ENCODE results near the gene AMFR. TPM values are rescaled to one million over a fixed set of nuclear protein-coding genes. Genes with fewer than 3 reads are reported as not detected.

AMFR gene
- total RNA-seq, 1 experiment from 2014 or later, result 66.3 TPM

DNA sequence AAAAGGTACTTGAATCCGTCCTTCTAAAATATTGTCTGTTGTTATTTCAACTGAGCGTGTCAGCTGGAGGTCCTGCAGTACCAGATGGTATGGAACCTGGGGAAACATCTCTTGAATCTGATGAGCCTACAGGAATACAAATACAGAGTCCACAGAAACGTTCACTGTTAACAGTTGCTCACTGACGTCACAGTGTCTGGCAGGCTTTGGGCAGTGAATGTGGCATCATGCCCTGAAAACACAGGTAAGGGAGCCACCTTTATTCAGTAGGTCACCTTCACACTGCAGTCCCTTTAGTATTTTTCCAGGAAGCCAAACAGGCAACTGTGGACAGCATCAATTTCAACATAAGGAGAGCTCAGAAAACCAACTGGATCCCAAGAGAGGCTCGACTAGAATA, 56.1 kb downstream of the AMFR start:
- no peak overlapping the region for H3K4me3 ChIP-seq (replicated peaks in 1 of 2; ENCODE audit: low read depth in 1 of 2, low read length in 2 of 2)
- no peak overlapping the region for H3K4me2 ChIP-seq (ENCODE audit: low read length)
- RAD21 ChIA-PET (ENCODE audit: low non-redundant PET in 1 of 2, low total read pairs in 2 of 2, uncharacterized antibody in 2 of 2, unreplicated experiment in 2 of 2), result no interaction called here
- no peak overlapping the region for H3K9ac ChIP-seq (ENCODE audit: low read length)
- intact Hi-C loops (cut with micrococcal nuclease), result no loop called here
- CTCF ChIA-PET, result no interaction called here
- no peak for ATAC-seq
- POLR2A ChIA-PET, result no interaction called here
- no TSS peak for BruUV-seq (replicated peaks)
- H3K27me3 ChIP-seq (ENCODE audit: insufficient read depth, low read length), result no peaks in the 10 kb centered on the region
- TF ChIP-seq TCF7L2 (IDR thresholded peaks at IDR 0.05; ENCODE audit: borderline replicate concordance, extremely low read depth, insufficient read depth, insufficient read length) (no peak), EZH2phosphoT487 (IDR thresholded peaks at IDR 0.05; ENCODE audit: borderline replicate concordance) (no peak), ZFX (IDR thresholded peaks at IDR 0.05) (no peak), YY1 (IDR thresholded peaks at IDR 0.05; ENCODE audit: extremely low read depth, insufficient replicate concordance, low read depth, low read length) (no peak), CEBPB (IDR thresholded peaks at IDR 0.05; ENCODE audit: low read depth) (no peak), SRF (IDR thresholded peaks at IDR 0.05; ENCODE audit: low read depth) (no peak), ELF1 (IDR thresholded peaks at IDR 0.05; ENCODE audit: borderline replicate concordance, low read depth) (no peak), POLR2AphosphoS5 (IDR thresholded peaks at IDR 0.05; ENCODE audit: low read depth, low read length) (no peak), MAX (IDR thresholded peaks at IDR 0.05) (no peak), SP1 (IDR thresholded peaks at IDR 0.05; ENCODE audit: low read depth) (no peak)
- TF ChIP-seq, protein P1, sequence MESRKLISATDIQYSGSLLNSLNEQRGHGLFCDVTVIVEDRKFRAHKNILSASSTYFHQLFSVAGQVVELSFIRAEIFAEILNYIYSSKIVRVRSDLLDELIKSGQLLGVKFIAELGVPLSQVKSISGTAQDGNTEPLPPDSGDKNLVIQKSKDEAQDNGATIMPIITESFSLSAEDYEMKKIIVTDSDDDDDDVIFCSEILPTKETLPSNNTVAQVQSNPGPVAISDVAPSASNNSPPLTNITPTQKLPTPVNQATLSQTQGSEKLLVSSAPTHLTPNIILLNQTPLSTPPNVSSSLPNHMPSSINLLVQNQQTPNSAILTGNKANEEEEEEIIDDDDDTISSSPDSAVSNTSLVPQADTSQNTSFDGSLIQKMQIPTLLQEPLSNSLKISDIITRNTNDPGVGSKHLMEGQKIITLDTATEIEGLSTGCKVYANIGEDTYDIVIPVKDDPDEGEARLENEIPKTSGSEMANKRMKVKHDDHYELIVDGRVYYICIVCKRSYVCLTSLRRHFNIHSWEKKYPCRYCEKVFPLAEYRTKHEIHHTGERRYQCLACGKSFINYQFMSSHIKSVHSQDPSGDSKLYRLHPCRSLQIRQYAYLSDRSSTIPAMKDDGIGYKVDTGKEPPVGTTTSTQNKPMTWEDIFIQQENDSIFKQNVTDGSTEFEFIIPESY (IDR thresholded peaks at IDR 0.05; ENCODE audit: extremely low read depth, insufficient replicate concordance, low read length), result no peak
- TF ChIP-seq, protein P2, sequence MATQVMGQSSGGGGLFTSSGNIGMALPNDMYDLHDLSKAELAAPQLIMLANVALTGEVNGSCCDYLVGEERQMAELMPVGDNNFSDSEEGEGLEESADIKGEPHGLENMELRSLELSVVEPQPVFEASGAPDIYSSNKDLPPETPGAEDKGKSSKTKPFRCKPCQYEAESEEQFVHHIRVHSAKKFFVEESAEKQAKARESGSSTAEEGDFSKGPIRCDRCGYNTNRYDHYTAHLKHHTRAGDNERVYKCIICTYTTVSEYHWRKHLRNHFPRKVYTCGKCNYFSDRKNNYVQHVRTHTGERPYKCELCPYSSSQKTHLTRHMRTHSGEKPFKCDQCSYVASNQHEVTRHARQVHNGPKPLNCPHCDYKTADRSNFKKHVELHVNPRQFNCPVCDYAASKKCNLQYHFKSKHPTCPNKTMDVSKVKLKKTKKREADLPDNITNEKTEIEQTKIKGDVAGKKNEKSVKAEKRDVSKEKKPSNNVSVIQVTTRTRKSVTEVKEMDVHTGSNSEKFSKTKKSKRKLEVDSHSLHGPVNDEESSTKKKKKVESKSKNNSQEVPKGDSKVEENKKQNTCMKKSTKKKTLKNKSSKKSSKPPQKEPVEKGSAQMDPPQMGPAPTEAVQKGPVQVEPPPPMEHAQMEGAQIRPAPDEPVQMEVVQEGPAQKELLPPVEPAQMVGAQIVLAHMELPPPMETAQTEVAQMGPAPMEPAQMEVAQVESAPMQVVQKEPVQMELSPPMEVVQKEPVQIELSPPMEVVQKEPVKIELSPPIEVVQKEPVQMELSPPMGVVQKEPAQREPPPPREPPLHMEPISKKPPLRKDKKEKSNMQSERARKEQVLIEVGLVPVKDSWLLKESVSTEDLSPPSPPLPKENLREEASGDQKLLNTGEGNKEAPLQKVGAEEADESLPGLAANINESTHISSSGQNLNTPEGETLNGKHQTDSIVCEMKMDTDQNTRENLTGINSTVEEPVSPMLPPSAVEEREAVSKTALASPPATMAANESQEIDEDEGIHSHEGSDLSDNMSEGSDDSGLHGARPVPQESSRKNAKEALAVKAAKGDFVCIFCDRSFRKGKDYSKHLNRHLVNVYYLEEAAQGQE (IDR thresholded peaks at IDR 0.05; ENCODE audit: low read depth), result no peak
- TF ChIP-seq, protein P3, sequence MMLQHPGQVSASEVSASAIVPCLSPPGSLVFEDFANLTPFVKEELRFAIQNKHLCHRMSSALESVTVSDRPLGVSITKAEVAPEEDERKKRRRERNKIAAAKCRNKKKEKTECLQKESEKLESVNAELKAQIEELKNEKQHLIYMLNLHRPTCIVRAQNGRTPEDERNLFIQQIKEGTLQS (IDR thresholded peaks at IDR 0.05), result no peak
- H3K9me2 ChIP-seq (ENCODE audit: insufficient read depth), result no peaks in the 10 kb centered on the region
- H3K36me3 ChIP-seq (ENCODE audit: control insufficient read depth in 1 of 2, insufficient read depth in 2 of 2, low read length in 2 of 2), result peaks cover 6 to 9% of the 10 kb centered on the region in 2 experiments; a peak in 3 of 4 replicates
- no peak for DNase-seq (ENCODE audit: low read depth, low spot score)
- H4K20me1 ChIP-seq (ENCODE audit: insufficient read depth), result no peaks in the 10 kb centered on the region
- peaks cover 0 to 14% of the 10 kb centered on the region in 2 experiments; a peak in 1 of 4 replicates for H3K4me1 ChIP-seq (ENCODE audit: control insufficient read depth in 1 of 2, insufficient read depth in 2 of 2, low read length in 2 of 2)
- 0 out of 2 replicates have a peak, but pooled peaks cover 7% of the 10 kb centered on the region for H3K79me2 ChIP-seq (ENCODE audit: insufficient read depth, low read length)
- H2AFZ ChIP-seq (ENCODE audit: low read depth, low read length, poor library complexity, severe bottlenecking), result no peak overlapping the region
- no peak overlapping the region for H3K27ac ChIP-seq (ENCODE audit: low read depth, low read length)
- H3K9me3 ChIP-seq (ENCODE audit: control insufficient read depth in 1 of 2, insufficient read depth in 1 of 2, low read depth in 1 of 2, low read length in 2 of 2), result no peaks in the 10 kb centered on the region

Measured in HCT116 (cell line).